Loucy (cell line): ENCODE data around the gene TBX6.

ENCODE experiments used
- H2AFZ ChIP-seq: fragments of 200-600 bp; sonication (generic); 2 replicates; pipeline ENCODE4 v1.6.0; 2016; ENCODE audit warnings: antibody characterized with exemption, mild to moderate bottlenecking, low read length, moderate library complexity
- H3F3A ChIP-seq: fragments of 200-600 bp; 2 replicates; pipeline ENCODE4 v1.6.0; 2016; ENCODE audit warnings: antibody characterized with exemption, low read depth, mild to moderate bottlenecking
- H3K27me3 ChIP-seq: fragments of 200-600 bp; sonication (generic); 2 replicates; pipeline ENCODE4 v1.6.1; 2014; ENCODE audit warnings: low read length, mild to moderate bottlenecking; ENCODE audit not compliant: insufficient read depth, poor library complexity, severe bottlenecking
- H3K36me3 ChIP-seq: fragments of 200-600 bp; sonication (generic); 2 replicates; pipeline ENCODE4 v1.6.1; 2016; ENCODE audit warnings: low read length; ENCODE audit not compliant: insufficient read depth
- H3K4me1 ChIP-seq: fragments of 200-600 bp; sonication (generic); 2 replicates; pipeline ENCODE4 v1.5.1; 2014; ENCODE audit warnings: low read length, mild to moderate bottlenecking; ENCODE audit not compliant: insufficient read depth, poor library complexity, severe bottlenecking
- H3K4me2 ChIP-seq: fragments of 200-600 bp; sonication (generic); 2 replicates; pipeline ENCODE4 v1.6.0; 2014; ENCODE audit warnings: antibody characterized with exemption, low read length, low read depth, mild to moderate bottlenecking; ENCODE audit not compliant: poor library complexity, severe bottlenecking
- H3K4me3 ChIP-seq: fragments of 200-600 bp; sonication (generic); 2 replicates; pipeline ENCODE4 v1.5.1; 2014; ENCODE audit warnings: low read length, mild to moderate bottlenecking, mixed read lengths; ENCODE audit not compliant: poor library complexity, severe bottlenecking
- H3K79me2 ChIP-seq: fragments of 200-600 bp; sonication (generic); 2 replicates; pipeline ENCODE4 v1.6.1; 2014; ENCODE audit warnings: low read length; ENCODE audit not compliant: insufficient read depth
- H3K9ac ChIP-seq: fragments of 200-600 bp; sonication (generic); 2 replicates; pipeline ENCODE4 v1.6.0; 2014; ENCODE audit warnings: mild to moderate bottlenecking, low read depth, low read length, moderate library complexity; ENCODE audit not compliant: poor library complexity, severe bottlenecking
- H3K9me2 ChIP-seq: fragments of 200-600 bp; sonication (generic); replicated peaks from 2 replicates; pipeline ENCODE4 v1.6.1; 2016; ENCODE audit warnings: low read depth, low read length, mixed read lengths
- H3K9me3 ChIP-seq: fragments of 200-600 bp; sonication (generic); 2 replicates; pipeline ENCODE4 v1.6.1; 2014; ENCODE audit warnings: mild to moderate bottlenecking, antibody characterized with exemption, low read length, low read depth; ENCODE audit not compliant: insufficient read depth
- H4K20me1 ChIP-seq: fragments of 200-600 bp; sonication (generic); 2 replicates; pipeline ENCODE4 v1.6.0; 2014; ENCODE audit warnings: antibody characterized with exemption, low read length, mild to moderate bottlenecking; ENCODE audit not compliant: insufficient read depth, poor library complexity, severe bottlenecking
- CTCF ChIP-seq: fragments of 200-600 bp; sonication (generic); conservative IDR thresholded peaks from 2 replicates; pipeline ENCODE4 v1.5.1; 2014; ENCODE audit warnings: mild to moderate bottlenecking, antibody characterized with exemption, low read length
- EZH2phosphoT487 ChIP-seq: fragments of 200-600 bp; IDR thresholded peaks from 2 replicates; pipeline ENCODE4 v1.6.1; 2018; ENCODE audit warnings: antibody characterized with exemption, mild to moderate bottlenecking, moderate library complexity, borderline replicate concordance

The TBX6 gene

GRCh38 chr16:30065102-30065942 lies 26.4 kb downstream of the TBX6 start, which contains the start of gene ALDOA:
Gene ALDOA, plus strand, starts transcription at chr16:30065760. Its CDS starts 1,138 bp downstream, at chr16:30066898.
- Histone ChIP-seq H4K20me1 (peaks cover 45% of the 10 kb centered on the region), H3F3A (no peaks in the 10 kb centered on the region), H3K36me3 (peaks cover 43% of the 10 kb centered on the region), H3K9me2 (no peaks in the 10 kb centered on the region), H3K4me1 (peaks cover 44% of the 10 kb centered on the region), H3K79me2 (peaks cover 69% of the 10 kb centered on the region), H3K9me3 (no peaks in the 10 kb centered on the region), H3K4me2 (peak within 1 kb of the TSS; percentile 97), H3K9ac (peak within 1 kb of the TSS; percentile 99), H2AFZ (peak within 1 kb of the TSS; percentile 60; the same call in 1 of the 2 replicates), H3K27me3 (peaks cover 6% of the 10 kb centered on the region), H3K4me3 (peak within 1 kb of the TSS; percentile 84)
- TF ChIP-seq CTCF, result no peak
- TF ChIP-seq EZH2phosphoT487, result no peak

- no peaks in the 10 kb centered on the region for H3K9me2 ChIP-seq
- H3F3A ChIP-seq, result no peaks in the 10 kb centered on the region
- H3K27me3 ChIP-seq, result peaks cover 6% of the 10 kb centered on the region
- no peaks in the 10 kb centered on the region for H3K9me3 ChIP-seq
- TF ChIP-seq CTCF (no peak), EZH2phosphoT487 (no peak)
- peaks cover 39% of the 10 kb centered on the region for H4K20me1 ChIP-seq
- peak overlapping the region; percentile 84 for H3K4me3 ChIP-seq
- H3K4me1 ChIP-seq, result peaks cover 44% of the 10 kb centered on the region
- peaks cover 36% of the 10 kb centered on the region for H3K36me3 ChIP-seq
- peak overlapping the region; percentile 99 for H3K9ac ChIP-seq
- H3K4me2 ChIP-seq, result peak overlapping the region; percentile 82
- no peak overlapping the region for H2AFZ ChIP-seq
- peaks cover 63% of the 10 kb centered on the region for H3K79me2 ChIP-seq
These were observed 27.0 kb downstream of the TBX6 start for GRCh38 chr16:30064729-30065101.

- TF ChIP-seq EZH2phosphoT487, result no peak
- TF ChIP-seq CTCF, result peak; percentile 57
- Histone ChIP-seq H4K20me1 (peaks cover 33% of the 10 kb centered on the region), H3K79me2 (peaks cover 57% of the 10 kb centered on the region), H3K9me3 (no peaks in the 10 kb centered on the region), H3K4me2 (peak overlapping the region; percentile 82), H3F3A (no peaks in the 10 kb centered on the region), H3K4me3 (peak overlapping the region; percentile 84), H2AFZ (peak overlapping the region; percentile 71; the same call in 1 of the 2 replicates), H3K4me1 (peaks cover 40% of the 10 kb centered on the region), H3K27me3 (peaks cover 6% of the 10 kb centered on the region), H3K9me2 (no peaks in the 10 kb centered on the region), H3K36me3 (peaks cover 30% of the 10 kb centered on the region), H3K9ac (peak overlapping the region; percentile 99)
These were observed 27.6 kb downstream of the TBX6 start for GRCh38 chr16:30063893-30064728.
